IMR-90 (cell line): ENCODE data around the gene RBP2. TPM values are rescaled to one million over a fixed set of nuclear protein-coding genes. Genes with fewer than 3 reads are reported as not detected.

Source experiments
- ATAC-seq: fragments of 200-7000 bp; cut with Tn5 transposase; 2 replicates; pipeline ENCODE4 v1.9.1; 2020; ENCODE audit warnings: low read depth, mild to moderate bottlenecking, moderate library complexity
- BruUV-seq: library from RNA; stranded (reverse); fragments of 400-500 nt; replicated peaks from 2 replicates; lab custom pipeline; 2021; lab: Mats Ljungman, UMichigan
- CTCF ChIA-PET: fragments of 300-600 bp; formaldehyde crosslinking; extraction: SDS; loops from one replicate; lab custom pipeline; 2021; ENCODE audit warnings: antibody characterized with exemption; lab: Yijun Ruan, JAX
- POLR2A ChIA-PET: fragments of 300-600 bp; sonication (Branson Sonifier 250); formaldehyde crosslinking; loops from one replicate; lab custom pipeline; 2022; ENCODE audit warnings: antibody characterized with exemption; ENCODE audit not compliant: unreplicated experiment; lab: Charles Lee
- DNase-seq: peaks from one replicate; pipeline ENCODE4 v3.0.0; 2013
- H2AFZ ChIP-seq: replicated peaks from 2 replicates; pipeline ENCODE3; 2013; ENCODE audit warnings: low read length, mild to moderate bottlenecking; ENCODE audit not compliant: poor library complexity
- H2AK5ac ChIP-seq: 2 replicates; pipeline ENCODE4 v1.6.1; 2013; ENCODE audit warnings: low read depth, low read length, inconsistent platforms
- H2AK9ac ChIP-seq: replicated peaks from 2 replicates; pipeline ENCODE3; 2013; ENCODE audit warnings: mild to moderate bottlenecking, low read depth, low read length, moderate library complexity; ENCODE audit not compliant: poor library complexity
- H2BK120ac ChIP-seq: 2 replicates; pipeline ENCODE4 v1.6.1; 2013; ENCODE audit warnings: low read depth, low read length, inconsistent platforms
- H2BK15ac ChIP-seq: 3 replicates; pipeline ENCODE4 v1.6.1; 2013; ENCODE audit warnings: low read depth, low read length, inconsistent platforms
- H2BK20ac ChIP-seq: 2 replicates; pipeline ENCODE4 v1.6.1; 2013; ENCODE audit warnings: low read depth, mild to moderate bottlenecking, inconsistent platforms, low read length, moderate library complexity
- H2BK5ac ChIP-seq: 2 replicates; pipeline ENCODE4 v1.6.1; 2013; ENCODE audit warnings: mild to moderate bottlenecking, low read depth, low read length, inconsistent platforms; ENCODE audit not compliant: poor library complexity, severe bottlenecking
- H3K14ac ChIP-seq: replicated peaks from 2 replicates; pipeline ENCODE4 v1.6.1; 2013; ENCODE audit warnings: low read depth, low read length, inconsistent platforms
- H3K18ac ChIP-seq: 2 replicates; pipeline ENCODE4 v1.6.1; 2013; ENCODE audit warnings: low read depth, low read length, control low read depth
- H3K23ac ChIP-seq: 2 replicates; pipeline ENCODE4 v1.6.1; 2013; ENCODE audit warnings: low read depth, low read length, inconsistent platforms
- H3K27ac ChIP-seq: 2 replicates; pipeline ENCODE4 v1.5.1; 2013; ENCODE audit warnings: mild to moderate bottlenecking, control low read depth, low read length; ENCODE audit not compliant: insufficient read depth
- H3K27me3 ChIP-seq: 2 replicates; pipeline ENCODE4 v1.6.1; 2013; ENCODE audit warnings: low read length; ENCODE audit not compliant: control insufficient read depth, insufficient read depth
- H3K36me3 ChIP-seq: 2 replicates; pipeline ENCODE4 v1.6.1; 2013; ENCODE audit warnings: low read length, mixed read lengths; ENCODE audit not compliant: control insufficient read depth, insufficient read depth
- H3K4ac ChIP-seq: 2 replicates; pipeline ENCODE4 v1.6.1; 2013; ENCODE audit warnings: low read depth, low read length, inconsistent platforms
- H3K4me1 ChIP-seq: 2 replicates; pipeline ENCODE4 v1.6.1; 2013; ENCODE audit warnings: low read length, mixed read lengths; ENCODE audit not compliant: control insufficient read depth, insufficient read depth
- H3K4me2 ChIP-seq: 2 replicates; pipeline ENCODE4 v1.6.1; 2013; ENCODE audit warnings: low read depth, mild to moderate bottlenecking, control low read depth, low read length, moderate library complexity
- H3K4me3 ChIP-seq: 2 replicates; pipeline ENCODE4 v1.5.1; 2013; ENCODE audit warnings: low read depth, mild to moderate bottlenecking, control low read depth, low read length, moderate library complexity; ENCODE audit not compliant: insufficient read depth
- H3K56ac ChIP-seq: 2 replicates; pipeline ENCODE4 v1.6.1; 2013; ENCODE audit warnings: low read length, inconsistent platforms; ENCODE audit not compliant: insufficient read depth; ENCODE audit errors: extremely low read depth
- H3K79me1 ChIP-seq, 2 experiments: 2 replicates each; pipeline ENCODE4 v1.6.1; 2013; ENCODE audit warnings: low read length in 2 of 2, inconsistent platforms in 1 of 2, low read depth in 1 of 2
- H3K9ac ChIP-seq: 2 replicates; pipeline ENCODE4 v1.6.1; 2013; ENCODE audit warnings: low read depth, low read length, control low read depth
- H3K9me1 ChIP-seq: 2 replicates; pipeline ENCODE4 v1.6.1; 2013; ENCODE audit warnings: low read length, inconsistent platforms; ENCODE audit not compliant: insufficient read depth
- H3K9me3 ChIP-seq: 2 replicates; pipeline ENCODE4 v1.6.1; 2013; ENCODE audit warnings: low read length; ENCODE audit not compliant: control insufficient read depth, insufficient read depth
- H4K20me1 ChIP-seq: 2 replicates; pipeline ENCODE4 v1.6.1; 2013; ENCODE audit warnings: low read length, inconsistent platforms; ENCODE audit not compliant: insufficient read depth
- H4K5ac ChIP-seq: 2 replicates; pipeline ENCODE4 v1.6.1; 2013; ENCODE audit warnings: mild to moderate bottlenecking, low read depth, low read length, control low read depth
- H4K8ac ChIP-seq, 2 experiments: 2 replicates each; pipeline ENCODE4 v1.6.1; 2013; ENCODE audit warnings: low read depth in 2 of 2, low read length in 2 of 2, control low read depth in 1 of 2, inconsistent platforms in 1 of 2
- H4K91ac ChIP-seq: 2 replicates; pipeline ENCODE4 v1.6.1; 2013; ENCODE audit warnings: low read depth, low read length, inconsistent platforms; ENCODE audit not compliant: insufficient read depth
- BHLHE40 ChIP-seq: fragments of 150-350 bp; IDR thresholded peaks from 2 replicates; pipeline ENCODE4 v1.6.1; 2016; ENCODE audit warnings: mild to moderate bottlenecking, low read depth, low read length
- CHD1 ChIP-seq: IDR thresholded peaks from 2 replicates; pipeline ENCODE4 v1.6.1; 2012; ENCODE audit warnings: low read depth, low read length, improper control_type of control experiment
- CTCF ChIP-seq: conservative IDR thresholded peaks from 2 replicates; pipeline ENCODE4 v1.5.1; 2012; ENCODE audit warnings: mild to moderate bottlenecking, low read depth, low read length, improper control_type of control experiment
- ELK1 ChIP-seq: fragments of 150-350 bp; IDR thresholded peaks from 2 replicates; pipeline ENCODE4 v1.6.1; 2016; ENCODE audit warnings: low read depth, mild to moderate bottlenecking, low read length, moderate library complexity, borderline replicate concordance
- FOS ChIP-seq: fragments of 150-350 bp; IDR thresholded peaks from 2 replicates; pipeline ENCODE4 v1.6.1; 2016; ENCODE audit warnings: low read depth, low read length
- MAFK ChIP-seq: IDR thresholded peaks from 2 replicates; pipeline ENCODE4 v1.6.1; 2012; ENCODE audit warnings: low read depth, low read length, improper control_type of control experiment
- MAZ ChIP-seq: IDR thresholded peaks from 2 replicates; pipeline ENCODE4 v1.6.1; 2012; ENCODE audit warnings: low read depth, mild to moderate bottlenecking, low read length, improper control_type of control experiment, moderate library complexity, borderline replicate concordance
- MXI1 ChIP-seq: IDR thresholded peaks from 2 replicates; pipeline ENCODE4 v1.6.1; 2012; ENCODE audit warnings: low read depth, mild to moderate bottlenecking, low read length, moderate library complexity, borderline replicate concordance
- POLR2A ChIP-seq: IDR thresholded peaks from 2 replicates; pipeline ENCODE4 v1.6.1; 2012; ENCODE audit warnings: mild to moderate bottlenecking, low read depth, low read length
- RAD21 ChIP-seq: IDR thresholded peaks from 2 replicates; pipeline ENCODE4 v1.6.1; 2012; ENCODE audit warnings: low read length, improper control_type of control experiment
- RCOR1 ChIP-seq: IDR thresholded peaks from 2 replicates; pipeline ENCODE4 v1.6.1; 2012; ENCODE audit warnings: mild to moderate bottlenecking, low read length, improper control_type of control experiment; ENCODE audit not compliant: insufficient replicate concordance
- RFX5 ChIP-seq: IDR thresholded peaks from 2 replicates; pipeline ENCODE4 v1.8.0; 2012; ENCODE audit warnings: low read depth, mild to moderate bottlenecking, low read length, moderate library complexity
- SMC3 ChIP-seq: fragments of 150-350 bp; IDR thresholded peaks from 2 replicates; pipeline ENCODE4 v1.6.1; 2016; ENCODE audit warnings: low read depth, mild to moderate bottlenecking, antibody characterized with exemption, low read length, moderate library complexity
- USF2 ChIP-seq: fragments of 150-350 bp; IDR thresholded peaks from 2 replicates; pipeline ENCODE4 v1.6.1; 2017; ENCODE audit warnings: mild to moderate bottlenecking, antibody characterized with exemption, low read length, low read depth
- WGBS, 2 experiments: methylation state at CpG; one replicate each; pipeline versions ENCODE4 v1.1.5 to v1.1.7; 2013; ENCODE audit warnings: missing lambda C conversion rate in 2 of 2; ENCODE audit not compliant: insufficient read length in 1 of 2; ENCODE audit errors: extremely low coverage in 2 of 2; 5-methylcytosine and 5-hydroxymethylcytosine counted together
- dilution Hi-C: fragments of 300-500 bp; cut with HindIII; formaldehyde crosslinking; loops from one replicate; pipeline ENCODE4 v1.14.3; 2018; ENCODE audit warnings: low sequenced_read_pairs; ENCODE audit not compliant: unreplicated experiment
- in situ Hi-C: fragments of 300-500 bp; cut with MboI; formaldehyde crosslinking; loops from 3 replicates; pipeline ENCODE4 v1.14.3; 2019; ENCODE audit warnings: low sequenced_read_pairs, inconsistent platforms, mixed read lengths
- intact Hi-C: fragments of 100-400 bp; cut with micrococcal nuclease; formaldehyde crosslinking; loops from 2 replicates; pipeline ENCODE4 v1.10.0; 2022
- polyA plus RNA-seq, 3 experiments: library from polyadenylated mRNA; depleted of rRNA; stranded (reverse); fragments of >200 nt; gene quantifications; 2 replicates each; pipeline ENCODE4 v1.2.3, GENCODE V29; 2012; ENCODE audit warnings: low replicate concordance in 1 of 3
- total RNA-seq: library from RNA; depleted of rRNA; stranded (reverse); fragments of >200 nt; gene quantifications from 2 replicates; pipeline ENCODE4 v1.2.3, GENCODE V29; 2012

RBP2 gene
- total and polyA plus RNA-seq, 2 of the 4 experiments (the other 2 are of a cell fraction), result not detected

- intact Hi-C loops, result no loop called here
Observed at GRCh38 chr3:139421040-139421439, 55.3 kb downstream of the RBP2 start.

More at GRCh38 chr3:139421040-139421439, 55.3 kb downstream of the RBP2 start:
- Histone ChIP-seq H3K18ac (no peak overlapping the region), H4K5ac (no peak overlapping the region), H2BK15ac (no peak overlapping the region), H4K91ac (no peak overlapping the region), H2AFZ (no peak overlapping the region), H3K27me3 (no peaks in the 10 kb centered on the region), H3K14ac (no peak overlapping the region), H2BK20ac (no peak overlapping the region), H3K9ac (no peak overlapping the region), H3K4me2 (no peak overlapping the region), H2BK120ac (no peak overlapping the region), H3K4me1 (no peaks in the 10 kb centered on the region), H3K9me3 (no peaks in the 10 kb centered on the region), H4K20me1 (no peaks in the 10 kb centered on the region), H3K4me3 (no peak overlapping the region), H3K36me3 (no peaks in the 10 kb centered on the region), H3K79me1 (no peaks in the 10 kb centered on the region), H2BK5ac (no peak overlapping the region), H4K8ac (no peak overlapping the region), H3K23ac (no peak overlapping the region), H2AK5ac (no peak overlapping the region), H3K56ac (no peak overlapping the region), H3K4ac (no peak overlapping the region), H3K27ac (no peak overlapping the region), H2AK9ac (no peak overlapping the region), H3K9me1 (no peaks in the 10 kb centered on the region; the same call in 1 of the 2 replicates)
- DNase-seq (no peak), ATAC-seq (no peak)
- dilution Hi-C loops, result no loop called here
- ChIA-PET CTCF (no interaction called here), POLR2A (no interaction called here)
- no TSS peak for BruUV-seq
- no CpG with 5 or more reads among the region's 1 CpG for WGBS, 2 experiments
- in situ Hi-C loops, result no loop called here
- TF ChIP-seq SMC3, result no peak
- no peak for TF ChIP-seq MAZ
- TF ChIP-seq RCOR1, result no peak
- no peak for TF ChIP-seq RFX5
- no peak for TF ChIP-seq POLR2A
- no peak for TF ChIP-seq CTCF
- TF ChIP-seq MXI1, result no peak
- no peak for TF ChIP-seq MAFK
- TF ChIP-seq CHD1, result no peak
- no peak for TF ChIP-seq BHLHE40
- no peak for TF ChIP-seq USF2
- no peak for TF ChIP-seq RAD21
- TF ChIP-seq ELK1, result no peak
- TF ChIP-seq FOS, result no peak
